Neural progenitor cell (in vitro differentiated cells): Measurements from ENCODE around the gene CCT7.

Source experiments
- EZH2 ChIP-seq: fragments of 200-600 bp; sonication (generic); IDR thresholded peaks from 2 replicates; pipeline ENCODE4 v1.6.1; 2017; ENCODE audit warnings: antibody characterized with exemption, mild to moderate bottlenecking, moderate library complexity
- TF ChIP-seq, protein P1 (sequence below): fragments of 200-600 bp; sonication (generic); IDR thresholded peaks from 2 replicates; pipeline ENCODE4 v1.5.1; 2017; ENCODE audit warnings: antibody characterized with exemption, mild to moderate bottlenecking

DNA sequence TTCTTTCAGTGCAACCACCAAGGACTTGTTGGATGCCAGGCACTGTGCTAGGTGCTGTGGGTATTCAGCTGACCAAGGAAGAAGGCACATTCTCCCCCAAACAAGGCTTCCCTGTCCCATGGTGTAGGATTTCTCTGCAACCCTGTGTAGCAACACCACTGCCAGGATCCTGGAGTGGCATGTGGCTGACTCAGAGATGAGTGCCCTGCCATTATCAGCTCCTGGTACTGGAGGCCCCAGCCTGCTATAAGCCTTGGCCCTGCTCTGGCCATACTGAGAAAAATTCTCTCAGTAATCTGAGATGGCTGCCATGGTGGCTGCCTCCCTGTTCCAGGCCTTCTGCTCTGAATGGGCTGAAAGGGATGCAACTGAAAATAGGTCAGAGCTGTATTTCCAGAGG is 15.8 kb upstream of the CCT7 start:
- TF ChIP-seq, protein P1, sequence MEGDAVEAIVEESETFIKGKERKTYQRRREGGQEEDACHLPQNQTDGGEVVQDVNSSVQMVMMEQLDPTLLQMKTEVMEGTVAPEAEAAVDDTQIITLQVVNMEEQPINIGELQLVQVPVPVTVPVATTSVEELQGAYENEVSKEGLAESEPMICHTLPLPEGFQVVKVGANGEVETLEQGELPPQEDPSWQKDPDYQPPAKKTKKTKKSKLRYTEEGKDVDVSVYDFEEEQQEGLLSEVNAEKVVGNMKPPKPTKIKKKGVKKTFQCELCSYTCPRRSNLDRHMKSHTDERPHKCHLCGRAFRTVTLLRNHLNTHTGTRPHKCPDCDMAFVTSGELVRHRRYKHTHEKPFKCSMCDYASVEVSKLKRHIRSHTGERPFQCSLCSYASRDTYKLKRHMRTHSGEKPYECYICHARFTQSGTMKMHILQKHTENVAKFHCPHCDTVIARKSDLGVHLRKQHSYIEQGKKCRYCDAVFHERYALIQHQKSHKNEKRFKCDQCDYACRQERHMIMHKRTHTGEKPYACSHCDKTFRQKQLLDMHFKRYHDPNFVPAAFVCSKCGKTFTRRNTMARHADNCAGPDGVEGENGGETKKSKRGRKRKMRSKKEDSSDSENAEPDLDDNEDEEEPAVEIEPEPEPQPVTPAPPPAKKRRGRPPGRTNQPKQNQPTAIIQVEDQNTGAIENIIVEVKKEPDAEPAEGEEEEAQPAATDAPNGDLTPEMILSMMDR, result no peak
- TF ChIP-seq EZH2, result no peak
